Measurements from ENCODE around the gene CYB5B.

Gene CYB5B

GRCh38 chr16:69397821-69398521, 26.4 kb upstream of the CYB5B start:
- H3K4me1 ChIP-seq (ENCODE audit: control insufficient read depth, insufficient read depth, low read length) = peaks cover 7% of the 10 kb centered on the region
- H3K4me3 ChIP-seq (ENCODE audit: low read length) = no peak overlapping the region
- no peaks in the 10 kb centered on the region for H3K27me3 ChIP-seq (ENCODE audit: control insufficient read depth, insufficient read depth, low read length)
- H3K9ac ChIP-seq (ENCODE audit: low read length) = no peak overlapping the region
- H3K36me3 ChIP-seq (ENCODE audit: control insufficient read depth, insufficient read depth, low read length) = no peaks in the 10 kb centered on the region
- peak overlapping the region; percentile 7 for H3K27ac ChIP-seq (ENCODE audit: low read depth, low read length)

GRCh38 chr16:69399361-69399760, 25.1 kb upstream of the CYB5B start:
- no peak overlapping the region for H3K27ac ChIP-seq (ENCODE audit: low read depth, low read length)
- no peak overlapping the region for H3K9ac ChIP-seq (ENCODE audit: low read length)
- H3K4me3 ChIP-seq (ENCODE audit: low read length) = no peak overlapping the region
- no peaks in the 10 kb centered on the region for H3K36me3 ChIP-seq (ENCODE audit: control insufficient read depth, insufficient read depth, low read length)
- peaks cover 10% of the 10 kb centered on the region for H3K4me1 ChIP-seq (ENCODE audit: control insufficient read depth, insufficient read depth, low read length)
- H3K27me3 ChIP-seq (ENCODE audit: control insufficient read depth, insufficient read depth, low read length) = no peaks in the 10 kb centered on the region

GRCh38 chr16:69402439-69402838, 22.0 kb upstream of the CYB5B start:
- H3K4me1 ChIP-seq (ENCODE audit: control insufficient read depth, insufficient read depth, low read length) = peaks cover 5% of the 10 kb centered on the region
- H3K36me3 ChIP-seq (ENCODE audit: control insufficient read depth, insufficient read depth, low read length) = no peaks in the 10 kb centered on the region
- H3K4me3 ChIP-seq (ENCODE audit: low read length) = no peak overlapping the region
- H3K27ac ChIP-seq (ENCODE audit: low read depth, low read length) = no peak overlapping the region
- H3K9ac ChIP-seq (ENCODE audit: low read length) = no peak overlapping the region
- no peaks in the 10 kb centered on the region for H3K27me3 ChIP-seq (ENCODE audit: control insufficient read depth, insufficient read depth, low read length)

- H3K9ac ChIP-seq (ENCODE audit: low read length) = no peak overlapping the region
- H3K27ac ChIP-seq (ENCODE audit: low read depth, low read length) = no peak overlapping the region
- H3K4me3 ChIP-seq (ENCODE audit: low read length) = peak overlapping the region; percentile 24
- peaks cover 5% of the 10 kb centered on the region for H3K4me1 ChIP-seq (ENCODE audit: control insufficient read depth, insufficient read depth, low read length)
- no peaks in the 10 kb centered on the region for H3K27me3 ChIP-seq (ENCODE audit: control insufficient read depth, insufficient read depth, low read length)
- H3K36me3 ChIP-seq (ENCODE audit: control insufficient read depth, insufficient read depth, low read length) = no peaks in the 10 kb centered on the region
These were observed 20.1 kb upstream of the CYB5B start for GRCh38 chr16:69404275-69404805.

GRCh38 chr16:69405326-69405725, 19.1 kb upstream of the CYB5B start:
- H3K4me1 ChIP-seq (ENCODE audit: control insufficient read depth, insufficient read depth, low read length) = peaks cover 5% of the 10 kb centered on the region

GRCh38 chr16:69405757-69406156, 18.7 kb upstream of the CYB5B start:
- no peak overlapping the region for H3K9ac ChIP-seq (ENCODE audit: low read length)
- H3K36me3 ChIP-seq (ENCODE audit: control insufficient read depth, insufficient read depth, low read length) = no peaks in the 10 kb centered on the region
- no peak overlapping the region for H3K4me3 ChIP-seq (ENCODE audit: low read length)
- no peak overlapping the region for H3K27ac ChIP-seq (ENCODE audit: low read depth, low read length)
- no peaks in the 10 kb centered on the region for H3K27me3 ChIP-seq (ENCODE audit: control insufficient read depth, insufficient read depth, low read length)
- peaks cover 5% of the 10 kb centered on the region for H3K4me1 ChIP-seq (ENCODE audit: control insufficient read depth, insufficient read depth, low read length)

More at GRCh38 chr16:69405326-69405725, 19.1 kb upstream of the CYB5B start:
- Histone ChIP-seq H3K9ac (ENCODE audit: low read length) (no peak overlapping the region), H3K4me3 (ENCODE audit: low read length) (no peak overlapping the region), H3K36me3 (ENCODE audit: control insufficient read depth, insufficient read depth, low read length) (no peaks in the 10 kb centered on the region), H3K27me3 (ENCODE audit: control insufficient read depth, insufficient read depth, low read length) (no peaks in the 10 kb centered on the region), H3K27ac (ENCODE audit: low read depth, low read length) (no peak overlapping the region)

GRCh38 chr16:69406780-69407331, 17.6 kb upstream of the CYB5B start:
- H3K4me3 ChIP-seq (ENCODE audit: low read length) = no peak overlapping the region
- no peaks in the 10 kb centered on the region for H3K27me3 ChIP-seq (ENCODE audit: control insufficient read depth, insufficient read depth, low read length)
- H3K4me1 ChIP-seq (ENCODE audit: control insufficient read depth, insufficient read depth, low read length) = peaks cover 5% of the 10 kb centered on the region
- H3K27ac ChIP-seq (ENCODE audit: low read depth, low read length) = no peak overlapping the region
- H3K9ac ChIP-seq (ENCODE audit: low read length) = no peak overlapping the region
- H3K36me3 ChIP-seq (ENCODE audit: control insufficient read depth, insufficient read depth, low read length) = no peaks in the 10 kb centered on the region

- Histone ChIP-seq H3K9ac (ENCODE audit: low read length) (no peak overlapping the region), H3K36me3 (ENCODE audit: control insufficient read depth, insufficient read depth, low read length) (no peaks in the 10 kb centered on the region), H3K27ac (ENCODE audit: low read depth, low read length) (no peak overlapping the region), H3K4me1 (ENCODE audit: control insufficient read depth, insufficient read depth, low read length) (peaks cover 5% of the 10 kb centered on the region), H3K27me3 (ENCODE audit: control insufficient read depth, insufficient read depth, low read length) (no peaks in the 10 kb centered on the region), H3K4me3 (ENCODE audit: low read length) (no peak overlapping the region)
These were observed 16.6 kb upstream of the CYB5B start for GRCh38 chr16:69407702-69408323.

GRCh38 chr16:69408475-69408874, 15.9 kb upstream of the CYB5B start:
- Histone ChIP-seq H3K27ac (ENCODE audit: low read depth, low read length) (no peak overlapping the region), H3K9ac (ENCODE audit: low read length) (no peak overlapping the region), H3K27me3 (ENCODE audit: control insufficient read depth, insufficient read depth, low read length) (no peaks in the 10 kb centered on the region), H3K4me3 (ENCODE audit: low read length) (no peak overlapping the region), H3K36me3 (ENCODE audit: control insufficient read depth, insufficient read depth, low read length) (no peaks in the 10 kb centered on the region), H3K4me1 (ENCODE audit: control insufficient read depth, insufficient read depth, low read length) (peaks cover 5% of the 10 kb centered on the region)

GRCh38 chr16:69410219-69410990, 14.0 kb upstream of the CYB5B start:
- Histone ChIP-seq H3K4me1 (ENCODE audit: control insufficient read depth, insufficient read depth, low read length) (no peaks in the 10 kb centered on the region), H3K9ac (ENCODE audit: low read length) (no peak overlapping the region), H3K27ac (ENCODE audit: low read depth, low read length) (no peak overlapping the region), H3K4me3 (ENCODE audit: low read length) (no peak overlapping the region), H3K36me3 (ENCODE audit: control insufficient read depth, insufficient read depth, low read length) (no peaks in the 10 kb centered on the region), H3K27me3 (ENCODE audit: control insufficient read depth, insufficient read depth, low read length) (no peaks in the 10 kb centered on the region)

- H3K27me3 ChIP-seq (ENCODE audit: control insufficient read depth, insufficient read depth, low read length) = no peaks in the 10 kb centered on the region
- H3K27ac ChIP-seq (ENCODE audit: low read depth, low read length) = no peak overlapping the region
- no peak overlapping the region for H3K9ac ChIP-seq (ENCODE audit: low read length)
- no peak overlapping the region for H3K4me3 ChIP-seq (ENCODE audit: low read length)
- no peaks in the 10 kb centered on the region for H3K4me1 ChIP-seq (ENCODE audit: control insufficient read depth, insufficient read depth, low read length)
- no peaks in the 10 kb centered on the region for H3K36me3 ChIP-seq (ENCODE audit: control insufficient read depth, insufficient read depth, low read length)
These were observed 13.1 kb upstream of the CYB5B start for GRCh38 chr16:69411064-69411985.
